ENCODE measurements around the gene TRIM36.

The TRIM36 gene

GRCh38 chr5:115166744-115167393 lies 2.8 kb downstream of the TRIM36 start:
- no peak for DNase-seq

- no peak for DNase-seq
Measured at GRCh38 chr5:115165790-115166189, 3.9 kb downstream of the TRIM36 start.

- DNase-seq: no peak
Measured at GRCh38 chr5:115160975-115161475, 8.7 kb downstream of the TRIM36 start.

- DNase-seq: no peak
Measured at GRCh38 chr5:115151208-115151805, 18.4 kb downstream of the TRIM36 start.

- no peak for DNase-seq
Measured at GRCh38 chr5:115150512-115150911, 19.2 kb downstream of the TRIM36 start.

- no peak for DNase-seq
Measured at GRCh38 chr5:115147052-115147451, 22.7 kb downstream of the TRIM36 start.

GRCh38 chr5:115136294-115136693 lies 33.4 kb downstream of the TRIM36 start:
- no peak for DNase-seq

GRCh38 chr5:115132465-115132864 lies 37.2 kb downstream of the TRIM36 start:
- no peak for DNase-seq

- no peak for DNase-seq
Measured at GRCh38 chr5:115126303-115126702, 43.4 kb downstream of the TRIM36 start.

GRCh38 chr5:115124741-115125140 lies 45.0 kb downstream of the TRIM36 start:
- DNase-seq: no peak

GRCh38 chr5:115116001-115116400 lies 53.7 kb downstream of the TRIM36 start:
- no peak for DNase-seq

- no peak for DNase-seq
Measured at GRCh38 chr5:115109840-115110239, 59.9 kb downstream of the TRIM36 start.

GRCh38 chr5:115109356-115109755 lies 60.4 kb downstream of the TRIM36 start:
- no peak for DNase-seq

- no peak for DNase-seq
Measured at GRCh38 chr5:115100319-115100955, 69.3 kb downstream of the TRIM36 start.

GRCh38 chr5:115098041-115098702 lies 71.5 kb downstream of the TRIM36 start:
- peak; percentile 75 for DNase-seq

- DNase-seq: no peak
Measured at GRCh38 chr5:115097236-115097635, 72.5 kb downstream of the TRIM36 start.

- DNase-seq: no peak
Measured at GRCh38 chr5:115096034-115096769, 73.5 kb downstream of the TRIM36 start.

GRCh38 chr5:115087951-115088350 lies 81.8 kb downstream of the TRIM36 start:
- no peak for DNase-seq

GRCh38 chr5:115086473-115086872 lies 83.2 kb downstream of the TRIM36 start:
- DNase-seq: no peak

GRCh38 chr5:115084246-115084793 lies 85.4 kb downstream of the TRIM36 start:
- no peak for DNase-seq

GRCh38 chr5:115079924-115080623 lies 89.6 kb downstream of the TRIM36 start:
- no peak for DNase-seq
